NCI-H1436 treated with DMSO at 0.1 percent for 48 hours (cell line): ENCODE data around the gene AZI2.

ENCODE experiments used
- DNase-seq: peaks from one replicate; lab custom pipeline; 2025; lab: John Stamatoyannopoulos, UW

The AZI2 gene, protein sequence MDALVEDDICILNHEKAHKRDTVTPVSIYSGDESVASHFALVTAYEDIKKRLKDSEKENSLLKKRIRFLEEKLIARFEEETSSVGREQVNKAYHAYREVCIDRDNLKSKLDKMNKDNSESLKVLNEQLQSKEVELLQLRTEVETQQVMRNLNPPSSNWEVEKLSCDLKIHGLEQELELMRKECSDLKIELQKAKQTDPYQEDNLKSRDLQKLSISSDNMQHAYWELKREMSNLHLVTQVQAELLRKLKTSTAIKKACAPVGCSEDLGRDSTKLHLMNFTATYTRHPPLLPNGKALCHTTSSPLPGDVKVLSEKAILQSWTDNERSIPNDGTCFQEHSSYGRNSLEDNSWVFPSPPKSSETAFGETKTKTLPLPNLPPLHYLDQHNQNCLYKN

DNA sequence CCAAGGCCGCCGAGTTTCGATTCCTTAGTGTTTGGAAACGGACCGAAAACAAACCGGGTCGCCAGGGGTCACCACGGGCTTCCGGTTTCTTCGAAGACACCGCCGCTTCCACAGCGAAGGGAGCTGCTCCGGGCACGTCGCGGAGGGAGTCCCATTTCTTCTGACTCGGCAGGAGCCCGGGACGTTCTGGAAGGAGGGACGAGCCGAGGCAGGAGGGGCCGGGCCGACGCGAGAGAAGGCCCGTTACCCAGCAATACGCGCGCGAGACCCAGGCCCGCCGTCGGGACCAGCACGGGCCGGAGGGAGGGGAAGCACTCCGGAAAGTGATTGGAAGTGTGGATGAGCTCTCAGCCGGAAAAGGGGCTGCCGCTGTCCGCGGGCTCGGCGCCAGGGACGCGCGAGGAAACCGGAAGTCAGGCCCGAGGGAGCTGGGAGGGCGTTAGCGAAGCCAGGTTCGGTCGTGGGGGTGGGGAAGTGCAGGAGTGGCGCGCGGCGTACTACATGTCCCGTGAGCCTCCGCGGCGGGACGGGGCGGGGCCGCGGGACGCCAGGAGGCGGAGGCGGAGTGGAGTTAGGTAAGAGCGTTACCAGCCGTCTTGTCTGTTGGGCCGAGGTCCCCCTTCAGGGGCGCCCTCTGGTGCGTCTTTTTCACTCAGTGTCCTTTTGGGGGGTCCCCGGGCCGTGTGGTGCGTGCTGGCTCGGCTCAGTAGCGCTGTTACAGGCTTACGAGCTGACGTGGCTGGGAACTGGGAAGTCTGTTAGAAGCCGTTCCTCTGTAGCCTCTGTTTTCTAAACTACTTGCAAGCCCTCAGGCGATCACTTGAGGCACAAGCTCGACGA is at the start of gene AZI2, which contains the start of gene ZCWPW2:
TSS of gene AZI2 (minus strand) at position 196 of the 840 bp plus-strand sequence. CDS start 8,207 bp downstream, outside the sequence.
TSS of gene ZCWPW2 (plus strand) at position 93 of the 840 bp plus-strand sequence. CDS start 64,348 bp downstream, outside the sequence.
- peak; percentile 22 for DNase-seq

DNA sequence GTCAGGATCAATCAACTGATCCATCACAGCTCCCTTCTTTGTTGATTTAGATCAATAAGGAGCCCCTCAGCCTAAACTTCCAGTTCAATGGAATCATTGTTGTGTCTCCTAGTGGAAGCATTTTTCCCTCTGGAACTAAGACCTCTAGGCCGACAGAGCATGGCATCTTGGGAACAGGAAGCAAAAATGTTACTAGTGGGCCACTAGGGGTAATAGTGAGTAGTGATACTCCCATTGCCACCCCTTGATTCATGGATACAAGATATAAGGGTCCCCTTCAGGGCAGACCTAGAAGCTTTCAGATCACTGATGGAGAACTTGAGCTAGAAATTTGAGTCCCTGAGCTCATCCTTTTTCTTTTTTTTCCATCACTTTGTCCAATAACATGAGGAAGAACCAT is 40.4 kb upstream of the AZI2 start:
- DNase-seq = no peak

GRCh38 chr3:28386049-28386448 is 37.4 kb upstream of the AZI2 start:
- no peak for DNase-seq

DNA sequence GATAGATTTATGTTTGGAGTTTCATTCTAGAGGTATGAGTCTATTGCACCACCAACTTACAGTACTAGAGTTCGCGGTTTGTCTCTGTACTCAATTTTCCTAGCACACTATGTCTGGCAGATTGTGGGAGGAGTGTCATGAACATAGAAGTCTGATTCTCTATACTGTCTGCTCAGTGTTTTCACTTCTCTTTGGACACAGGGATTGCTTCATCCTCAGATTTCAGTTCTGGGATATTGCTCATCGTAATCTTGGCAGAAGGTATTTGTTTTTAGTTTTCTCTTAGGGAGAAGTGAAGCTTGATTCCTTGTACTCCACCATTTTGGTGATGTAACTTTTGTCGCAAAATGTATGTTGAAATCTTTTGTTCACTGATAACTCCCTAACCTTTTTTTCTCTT is 27.8 kb upstream of the AZI2 start:
- DNase-seq = no peak

DNA sequence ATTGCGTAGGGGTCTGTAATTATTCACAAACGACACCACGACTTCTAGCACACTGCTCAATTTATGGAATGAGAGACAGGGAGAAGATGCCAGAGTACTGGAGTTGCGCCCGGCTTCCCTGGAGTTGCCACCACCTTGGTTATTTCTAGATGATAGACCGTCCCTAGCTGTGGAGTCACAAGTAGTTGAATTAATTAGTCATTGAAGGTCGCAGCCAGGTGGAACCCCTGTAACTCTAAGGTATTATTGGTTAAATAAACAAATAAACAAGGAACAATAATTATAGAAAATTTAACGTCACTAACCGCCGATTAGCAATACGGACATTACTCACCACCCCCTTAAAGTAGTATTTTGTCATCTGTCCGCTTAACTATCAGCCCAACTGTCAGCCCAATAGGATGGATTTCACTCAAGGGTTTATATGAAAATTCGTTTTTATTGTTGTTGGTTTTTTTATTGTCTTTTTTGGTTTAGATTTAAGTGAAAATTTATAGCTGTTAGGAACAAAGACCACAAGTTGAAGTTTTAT is 911 bp upstream of the AZI2 start:
- DNase-seq = no peak

- DNase-seq = no peak
These were observed 377 bp downstream of the AZI2 start for GRCh38 chr3:28348265-28348628.

GRCh38 chr3:28347374-28348264 is 1.0 kb downstream of the AZI2 start:
- no peak for DNase-seq

DNA sequence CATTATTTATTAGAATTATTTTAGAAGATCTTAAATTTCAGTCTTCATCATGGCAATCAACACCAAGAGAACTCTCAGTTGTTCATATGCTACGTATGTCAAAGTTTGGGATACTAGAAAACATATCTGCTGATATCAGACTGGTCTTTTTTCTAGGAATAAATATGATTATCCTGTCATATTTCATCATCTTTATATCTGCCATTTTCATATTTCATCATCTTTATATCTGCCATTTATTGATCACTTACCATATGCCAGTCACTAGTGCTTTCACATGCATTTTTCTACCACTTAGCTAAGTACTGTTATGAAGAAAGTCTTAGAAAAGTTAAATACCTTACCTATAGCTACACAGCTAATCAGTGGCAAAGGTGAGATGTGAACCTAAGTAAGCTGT is 2.9 kb downstream of the AZI2 start:
- DNase-seq = no peak

DNA sequence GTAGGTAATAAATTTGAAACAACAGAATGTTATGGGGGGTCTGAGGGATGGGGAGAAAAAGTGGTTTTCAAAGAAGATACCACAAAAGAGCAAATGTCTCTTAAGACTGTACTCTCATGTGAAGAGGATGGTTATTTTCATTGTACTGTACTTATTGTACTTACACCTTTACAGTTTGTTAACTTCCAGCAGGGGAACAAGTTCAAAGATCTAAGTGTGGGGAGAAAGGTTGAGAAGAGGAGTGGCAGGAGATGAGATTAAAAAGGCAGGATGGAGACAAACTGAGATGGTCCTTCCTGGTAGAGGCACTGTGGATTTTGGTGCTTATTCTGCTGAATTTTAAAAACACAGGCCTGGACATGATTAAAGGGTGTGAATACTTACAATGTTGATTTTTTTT is 5.5 kb downstream of the AZI2 start:
- no peak for DNase-seq

GRCh38 chr3:28337230-28337629 is 11.4 kb downstream of the AZI2 start:
- no peak for DNase-seq

- no peak for DNase-seq
These were observed 13.4 kb downstream of the AZI2 start for GRCh38 chr3:28335246-28335645.

DNA sequence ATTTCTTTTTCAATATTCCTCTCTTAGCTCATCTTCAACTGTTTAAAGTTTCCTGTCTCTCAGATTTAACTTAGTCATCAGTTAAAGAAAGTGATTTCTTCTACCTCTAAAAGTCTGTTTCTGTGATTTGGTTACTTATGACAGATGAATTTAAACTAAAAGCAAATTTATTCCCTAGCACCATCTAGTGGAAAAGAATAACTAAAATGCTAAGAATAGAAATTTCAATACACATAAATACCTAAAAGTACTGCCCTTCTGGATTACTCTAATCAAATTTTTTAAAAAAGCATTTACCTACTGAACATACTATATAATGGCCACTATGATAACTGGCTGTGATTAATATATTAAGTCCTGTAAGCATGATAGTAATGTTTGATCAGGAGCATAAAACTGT is 14.1 kb downstream of the AZI2 start:
- no peak for DNase-seq

DNA sequence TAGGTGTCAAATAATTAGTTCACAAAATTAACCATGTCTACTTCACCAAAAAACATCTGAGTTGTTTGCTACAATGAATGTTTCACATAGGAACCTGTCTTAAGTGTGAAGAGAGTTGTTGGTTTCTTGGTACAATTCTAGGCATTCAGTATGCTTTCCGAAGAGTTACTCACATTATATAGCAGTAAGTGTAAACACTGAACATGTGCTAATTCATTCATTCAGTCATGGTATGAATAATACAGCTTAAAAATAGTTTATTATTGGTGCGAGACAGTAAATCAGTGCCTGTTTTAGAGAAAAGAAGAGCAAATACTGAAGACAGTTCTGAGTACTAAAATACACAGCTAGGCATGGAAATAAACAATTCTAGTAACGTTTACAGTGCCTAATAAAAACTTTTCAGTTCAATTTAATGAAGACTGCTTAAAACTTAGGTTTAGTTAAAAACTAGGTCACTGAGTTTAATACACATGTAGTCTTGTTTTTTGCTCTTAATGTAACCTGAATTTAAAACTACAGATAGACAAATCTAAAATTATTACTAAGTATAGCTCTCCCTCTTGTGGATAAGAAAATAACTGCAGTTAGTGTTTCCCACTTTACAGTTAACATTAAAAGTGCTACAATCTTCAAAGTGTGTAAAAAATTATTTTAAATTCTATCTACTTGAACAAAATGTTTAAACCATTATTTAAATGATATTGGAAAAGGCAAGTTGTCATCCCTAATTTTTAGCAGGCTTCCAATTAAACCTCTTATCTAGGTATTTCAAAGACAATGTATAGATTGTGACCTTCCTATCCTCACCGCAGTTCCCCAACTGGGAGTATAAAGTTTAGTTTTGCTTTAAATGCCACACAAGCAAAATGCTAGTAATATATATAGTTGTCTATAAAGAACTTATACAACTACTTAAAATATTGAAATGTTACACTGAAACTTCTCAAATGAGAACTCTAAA is 20.2 kb downstream of the AZI2 start:
- DNase-seq = no peak

GRCh38 chr3:28326458-28326926 is 22.1 kb downstream of the AZI2 start:
- DNase-seq = no peak

GRCh38 chr3:28322464-28322863 is 26.2 kb downstream of the AZI2 start:
- no peak for DNase-seq

DNA sequence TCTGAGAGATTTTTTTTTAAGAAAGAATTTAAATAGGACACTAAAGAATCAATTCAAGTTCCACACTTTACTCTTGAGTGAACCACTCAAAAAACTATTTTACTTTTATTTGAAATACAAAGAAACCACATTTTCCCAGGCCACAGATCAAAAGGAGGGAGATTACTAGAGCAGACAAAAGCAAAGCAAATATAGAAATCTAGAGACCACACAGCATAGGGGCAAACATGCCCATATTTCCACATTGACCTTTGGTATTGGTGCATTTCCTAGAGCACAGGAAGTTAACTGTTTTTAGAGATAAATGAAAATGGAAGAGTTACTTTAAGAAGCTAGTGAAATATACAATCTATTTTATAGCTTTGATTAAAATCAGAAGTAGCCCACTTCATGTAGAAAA is 27.6 kb downstream of the AZI2 start:
- DNase-seq = no peak

GRCh38 chr3:28317438-28318022 is 31.1 kb downstream of the AZI2 start:
- no peak for DNase-seq

GRCh38 chr3:28316226-28316625 is 32.4 kb downstream of the AZI2 start:
- DNase-seq = no peak

- no peak for DNase-seq
These were observed 32.9 kb downstream of the AZI2 start for GRCh38 chr3:28315711-28316110.

- no peak for DNase-seq
These were observed 40.4 kb downstream of the AZI2 start for GRCh38 chr3:28308196-28308595.
